Ectodermal cell (in vitro differentiated cells): ENCODE results near the gene IRF3.

ENCODE experiments used
- H3K27ac ChIP-seq: 2 replicates; pipeline ENCODE4 v1.7.0; 2013; ENCODE audit warnings: mild to moderate bottlenecking, low read depth, low read length; ENCODE audit not compliant: insufficient read depth, poor library complexity, severe bottlenecking
- H3K27me3 ChIP-seq: 2 replicates; pipeline ENCODE4 v1.7.0; 2013; ENCODE audit warnings: mild to moderate bottlenecking, low read length; ENCODE audit not compliant: insufficient read depth, control insufficient read depth, poor library complexity, severe bottlenecking
- H3K36me3 ChIP-seq: one replicate; pipeline ENCODE4 v1.7.0; 2013; ENCODE audit warnings: low read length; ENCODE audit not compliant: control insufficient read depth, insufficient read depth
- H3K4me1 ChIP-seq: one replicate; pipeline ENCODE4 v1.7.0; 2013; ENCODE audit warnings: low read length; ENCODE audit not compliant: control insufficient read depth, insufficient read depth
- H3K4me3 ChIP-seq: 2 replicates; pipeline ENCODE4 v1.7.0; 2013; ENCODE audit warnings: low read depth, low read length, control low read depth; ENCODE audit not compliant: insufficient read depth
- H3K9me3 ChIP-seq: 2 replicates; pipeline ENCODE4 v1.7.0; 2013; ENCODE audit warnings: mild to moderate bottlenecking, low read length, moderate library complexity; ENCODE audit not compliant: control insufficient read depth
- WGBS, 2 experiments: methylation state at CpG; one replicate each; pipeline ENCODE4 v1.1.7; 2013; ENCODE audit warnings: missing lambda C conversion rate in 2 of 2; 5-methylcytosine and 5-hydroxymethylcytosine counted together

Gene IRF3

GRCh38 chr19:49666120-49666444 lies 425 bp upstream of the IRF3 start:
- 0 to 2% methylated on average over 9 of the region's 9 CpGs for WGBS, 2 experiments
- peak overlapping the region; percentile 86 for H3K4me3 ChIP-seq
- H3K9me3 ChIP-seq, result no peaks in the 10 kb centered on the region
- H3K27ac ChIP-seq, result no peak overlapping the region
- H3K27me3 ChIP-seq, result no peaks in the 10 kb centered on the region
- peaks cover 6% of the 10 kb centered on the region for H3K4me1 ChIP-seq
- H3K36me3 ChIP-seq, result peaks cover 20% of the 10 kb centered on the region

- Histone ChIP-seq H3K36me3 (peaks cover 22% of the 10 kb centered on the region), H3K27ac (peak overlapping the region; percentile 47), H3K27me3 (no peaks in the 10 kb centered on the region), H3K4me3 (peak overlapping the region; percentile 86), H3K4me1 (peaks cover 6% of the 10 kb centered on the region), H3K9me3 (no peaks in the 10 kb centered on the region)
- WGBS, 2 experiments, result 0% methylated on average over 7 of the region's 7 CpGs
Observed at GRCh38 chr19:49665036-49665350, 664 bp downstream of the IRF3 start.

GRCh38 chr19:49664171-49665035 lies 1.3 kb downstream of the IRF3 start:
- no peaks in the 10 kb centered on the region for H3K27me3 ChIP-seq
- WGBS, 2 experiments, result 1% methylated on average over 53 of the region's 53 CpGs
- peak overlapping the region; percentile 47 for H3K27ac ChIP-seq
- H3K9me3 ChIP-seq, result no peaks in the 10 kb centered on the region
- peak overlapping the region; percentile 86 for H3K4me3 ChIP-seq
- peaks cover 6% of the 10 kb centered on the region for H3K4me1 ChIP-seq
- H3K36me3 ChIP-seq, result peaks cover 28% of the 10 kb centered on the region

- H3K4me3 ChIP-seq, result no peak overlapping the region
- no peaks in the 10 kb centered on the region for H3K9me3 ChIP-seq
- WGBS, 2 experiments, result 94 to 95% methylated on average over 12 of the region's 12 CpGs
- H3K27ac ChIP-seq, result no peak overlapping the region
- H3K27me3 ChIP-seq, result no peaks in the 10 kb centered on the region
- peaks cover 6% of the 10 kb centered on the region for H3K4me1 ChIP-seq
- peaks cover 33% of the 10 kb centered on the region for H3K36me3 ChIP-seq
Observed at GRCh38 chr19:49663224-49663623, 2.4 kb downstream of the IRF3 start.

GRCh38 chr19:49662011-49662410 lies 3.6 kb downstream of the IRF3 start:
- no peaks in the 10 kb centered on the region for H3K27me3 ChIP-seq
- H3K4me3 ChIP-seq, result no peak overlapping the region
- peaks cover 37% of the 10 kb centered on the region for H3K36me3 ChIP-seq
- no peak overlapping the region for H3K27ac ChIP-seq
- H3K9me3 ChIP-seq, result no peaks in the 10 kb centered on the region
- 96% methylated on average over 16 of the region's 16 CpGs for WGBS, 2 experiments
- peaks cover 6% of the 10 kb centered on the region for H3K4me1 ChIP-seq

- H3K27me3 ChIP-seq, result no peaks in the 10 kb centered on the region
- no peak overlapping the region for H3K27ac ChIP-seq
- no peaks in the 10 kb centered on the region for H3K9me3 ChIP-seq
- H3K36me3 ChIP-seq, result peaks cover 42% of the 10 kb centered on the region
- 96 to 97% methylated on average over 15 of the region's 15 CpGs for WGBS, 2 experiments
- H3K4me3 ChIP-seq, result no peak overlapping the region
- H3K4me1 ChIP-seq, result no peaks in the 10 kb centered on the region
Observed at GRCh38 chr19:49660338-49660961, 5.2 kb downstream of the IRF3 start.

GRCh38 chr19:49658566-49659442 lies 6.9 kb downstream of the IRF3 start:
- 96 to 97% methylated on average over 12 of the region's 12 CpGs for WGBS, 2 experiments
- no peaks in the 10 kb centered on the region for H3K9me3 ChIP-seq
- peaks cover 55% of the 10 kb centered on the region for H3K36me3 ChIP-seq

GRCh38 chr19:49658139-49658517 lies 7.5 kb downstream of the IRF3 start:
- peaks cover 62% of the 10 kb centered on the region for H3K36me3 ChIP-seq

More at GRCh38 chr19:49658566-49659442, 6.9 kb downstream of the IRF3 start:
- Histone ChIP-seq H3K4me3 (no peak overlapping the region), H3K27me3 (no peaks in the 10 kb centered on the region), H3K4me1 (no peaks in the 10 kb centered on the region), H3K27ac (no peak overlapping the region)

GRCh38 chr19:49657493-49658138 lies 8.0 kb downstream of the IRF3 start:
- WGBS, 2 experiments, result 93 to 95% methylated on average over 22 of the region's 22 CpGs
- Histone ChIP-seq H3K4me1 (no peaks in the 10 kb centered on the region), H3K27me3 (no peaks in the 10 kb centered on the region), H3K36me3 (peaks cover 64% of the 10 kb centered on the region), H3K27ac (no peak overlapping the region), H3K4me3 (no peak overlapping the region), H3K9me3 (no peaks in the 10 kb centered on the region)

More at GRCh38 chr19:49658139-49658517, 7.5 kb downstream of the IRF3 start:
- Histone ChIP-seq H3K4me3 (no peak overlapping the region), H3K9me3 (no peaks in the 10 kb centered on the region), H3K27me3 (no peaks in the 10 kb centered on the region), H3K4me1 (no peaks in the 10 kb centered on the region), H3K27ac (no peak overlapping the region)
- 90 to 92% methylated on average over 15 of the region's 15 CpGs for WGBS, 2 experiments
